H1 (cell line): ENCODE measurements around the gene ARHGEF4. TPM values are rescaled to one million over a fixed set of nuclear protein-coding genes. Genes with fewer than 3 reads are reported as not detected.

Experiments used
- CTCF ChIA-PET: fragments of 300-600 bp; sonication (Branson Sonifier 250); formaldehyde crosslinking; loops from one replicate; lab custom pipeline; 2021; ENCODE audit not compliant: partially characterized antibody; lab: Charles Lee
- POLR2A ChIA-PET: fragments of 300-600 bp; sonication (Branson Sonifier 250); formaldehyde crosslinking; loops from one replicate; lab custom pipeline; 2021; ENCODE audit warnings: inconsistent platforms; ENCODE audit not compliant: partially characterized antibody; lab: Charles Lee
- DNase-seq, 2 experiments: peaks; one replicate each; pipeline versions ENCODE4 v3.0.0 to v3.0.0-alpha.2; 2010 to 2022; ENCODE audit warnings: low spot score in 2 of 2, low read depth in 1 of 2, mixed read lengths in 1 of 2
- FAIRE-seq: peaks from 2 replicates; lab custom pipeline; 2011; peaks lifted over from hg19 to GRCh38; lab: Jason Lieb, UNC
- H2AFZ ChIP-seq: 2 replicates; pipeline ENCODE4 v1.8.1; 2012; ENCODE audit warnings: low read length, inconsistent platforms
- H2AK5ac ChIP-seq: 2 replicates; pipeline ENCODE4 v1.6.1; 2013; ENCODE audit warnings: low read depth, low read length
- H2BK120ac ChIP-seq: replicated peaks from 2 replicates; pipeline ENCODE3; 2013; ENCODE audit warnings: low read depth, low read length, inconsistent platforms
- H2BK12ac ChIP-seq: 2 replicates; pipeline ENCODE4 v1.6.1; 2013; ENCODE audit warnings: low read depth, low read length
- H2BK15ac ChIP-seq: 2 replicates; pipeline ENCODE4 v1.6.1; 2013; ENCODE audit warnings: low read length
- H2BK20ac ChIP-seq: 2 replicates; pipeline ENCODE4 v1.6.1; 2013; ENCODE audit warnings: low read length
- H2BK5ac ChIP-seq: 2 replicates; pipeline ENCODE4 v1.6.1; 2013; ENCODE audit warnings: low read depth, low read length
- H3K14ac ChIP-seq: 2 replicates; pipeline ENCODE4 v1.6.1; 2013; ENCODE audit warnings: inconsistent platforms; ENCODE audit not compliant: insufficient read length
- H3K18ac ChIP-seq: 2 replicates; pipeline ENCODE4 v1.6.1; 2013; ENCODE audit warnings: low read length; ENCODE audit errors: extremely low read depth
- H3K23ac ChIP-seq: 2 replicates; pipeline ENCODE4 v1.6.1; 2013; ENCODE audit warnings: inconsistent platforms; ENCODE audit not compliant: insufficient read length
- H3K23me2 ChIP-seq: 2 replicates; pipeline ENCODE4 v1.6.1; 2013; ENCODE audit warnings: low read depth, low read length
- H3K27ac ChIP-seq: 2 replicates; pipeline ENCODE4 v1.6.1; 2011; ENCODE audit warnings: low read depth, low read length, inconsistent platforms
- H3K27me3 ChIP-seq, 4 experiments: replicated peaks in 1 of 4; 1 replicate in 1 of 4; 2 replicates in 3 of 4; pipeline versions ENCODE4 v1.6.1 to v1.8.1; 2011 to 2013; ENCODE audit warnings: low read length in 3 of 4, mild to moderate bottlenecking in 3 of 4, inconsistent platforms in 2 of 4, mixed read lengths in 2 of 4, moderate library complexity in 1 of 4; ENCODE audit not compliant: control insufficient read depth in 3 of 4, insufficient read depth in 3 of 4; ENCODE audit errors: extremely low read depth in 1 of 4
- H3K36me3 ChIP-seq, 4 experiments: 2 replicates each; pipeline versions ENCODE4 v1.6.1 to v1.8.1; 2011 to 2013; ENCODE audit warnings: mild to moderate bottlenecking in 4 of 4, low read length in 3 of 4, moderate library complexity in 2 of 4, control low read depth in 1 of 4, inconsistent platforms in 1 of 4; ENCODE audit not compliant: insufficient read depth in 4 of 4, control insufficient read depth in 2 of 4
- H3K4ac ChIP-seq: replicated peaks from 2 replicates; pipeline ENCODE3; 2013; ENCODE audit warnings: low read length, low read depth, mixed read lengths, inconsistent platforms; ENCODE audit not compliant: insufficient read length
- H3K4me1 ChIP-seq, 4 experiments: replicated peaks in 1 of 4; 1 replicate in 1 of 4; 2 replicates in 3 of 4; pipeline versions ENCODE4 v1.6.1 to v1.8.1; 2011 to 2013; ENCODE audit warnings: low read length in 3 of 4, inconsistent platforms in 2 of 4, mixed read lengths in 1 of 4; ENCODE audit not compliant: insufficient read depth in 4 of 4, control insufficient read depth in 3 of 4
- H3K4me2 ChIP-seq, 2 experiments: 2 replicates each; pipeline versions ENCODE4 v1.6.1 to v1.8.1; 2011 to 2013; ENCODE audit warnings: low read depth in 2 of 2, low read length in 2 of 2, control low read depth in 1 of 2, inconsistent platforms in 1 of 2, mild to moderate bottlenecking in 1 of 2; ENCODE audit not compliant: insufficient read depth in 1 of 2
- H3K4me3 ChIP-seq, 4 experiments: fragments of 200-600, 300-600 bp in 1 of 4; sonication (generic), shearing (Covaris generic), sonication (Bioruptor Twin) in 1 of 4; 2 replicates each; pipeline versions ENCODE4 v1.5.1 to v1.8.1; 2011 to 2016; ENCODE audit warnings: low read length in 4 of 4, low read depth in 3 of 4, control low read depth in 2 of 4, inconsistent platforms in 2 of 4, mild to moderate bottlenecking in 2 of 4, mixed read lengths in 1 of 4, moderate library complexity in 1 of 4; ENCODE audit not compliant: insufficient read depth in 2 of 4; ENCODE audit errors: extremely low read depth in 1 of 4
- H3K56ac ChIP-seq: replicated peaks from 2 replicates; pipeline ENCODE3; 2013; ENCODE audit warnings: low read depth, mild to moderate bottlenecking, mixed read lengths, low read length, inconsistent platforms; ENCODE audit not compliant: insufficient read length
- H3K79me1 ChIP-seq: 2 replicates; pipeline ENCODE4 v1.6.1; 2013; ENCODE audit warnings: low read depth, low read length, control low read depth
- H3K79me2 ChIP-seq, 2 experiments: 2 replicates each; pipeline versions ENCODE4 v1.6.1 to v1.8.1; 2012 to 2013; ENCODE audit warnings: low read length in 2 of 2, mild to moderate bottlenecking in 2 of 2, inconsistent platforms in 1 of 2; ENCODE audit not compliant: insufficient read depth in 2 of 2, control insufficient read depth in 1 of 2
- H3K9ac ChIP-seq, 4 experiments: replicated peaks in 1 of 4; 1 replicate in 1 of 4; 2 replicates in 3 of 4; pipeline versions ENCODE4 v1.6.1 to v1.8.1; 2011 to 2013; ENCODE audit warnings: low read depth in 3 of 4, low read length in 3 of 4, control low read depth in 2 of 4, mild to moderate bottlenecking in 2 of 4, moderate library complexity in 2 of 4, inconsistent platforms in 1 of 4; ENCODE audit errors: extremely low read depth in 1 of 4
- H3K9me3 ChIP-seq, 2 experiments: 2 replicates each; pipeline versions ENCODE4 v1.6.1 to v1.8.1; 2012 to 2013; ENCODE audit warnings: mild to moderate bottlenecking in 2 of 2, moderate library complexity in 2 of 2, control low read depth in 1 of 2, inconsistent platforms in 1 of 2, low read depth in 1 of 2, low read length in 1 of 2, mixed read lengths in 1 of 2; ENCODE audit not compliant: insufficient read depth in 2 of 2
- H4K20me1 ChIP-seq, 2 experiments: replicated peaks in 1 of 2; 2 replicates each; pipeline versions ENCODE3 to v1.8.1; 2011 to 2013; ENCODE audit warnings: inconsistent platforms in 2 of 2, low read length in 2 of 2, mild to moderate bottlenecking in 1 of 2; ENCODE audit not compliant: insufficient read depth in 2 of 2, control insufficient read depth in 1 of 2
- H4K5ac ChIP-seq: 2 replicates; pipeline ENCODE4 v1.6.1; 2013; ENCODE audit warnings: low read length, low read depth, mixed read lengths, inconsistent platforms; ENCODE audit not compliant: insufficient read length
- H4K8ac ChIP-seq: 2 replicates; pipeline ENCODE4 v1.8.0; 2013; ENCODE audit warnings: mild to moderate bottlenecking, moderate library complexity, low read length, inconsistent platforms; ENCODE audit not compliant: insufficient read depth; ENCODE audit errors: extremely low read depth
- H4K91ac ChIP-seq: replicated peaks from 2 replicates; pipeline ENCODE3; 2013; ENCODE audit warnings: low read length, mixed read lengths, inconsistent platforms; ENCODE audit not compliant: insufficient read length
- ASH2L ChIP-seq: fragments of 200-600, 300-600 bp; sonication (generic); IDR thresholded peaks from one replicate; pipeline ENCODE4 v1.7.1; 2017; ENCODE audit warnings: low read length
- CHD1 ChIP-seq: IDR thresholded peaks from 2 replicates; pipeline ENCODE4 v1.6.1; 2012; ENCODE audit warnings: low read depth, low read length, improper control_type of control experiment
- GABPA ChIP-seq: IDR thresholded peaks from 2 replicates; pipeline ENCODE4 v1.6.1; 2011; ENCODE audit warnings: mild to moderate bottlenecking, low read length, moderate library complexity, borderline replicate concordance; ENCODE audit not compliant: insufficient read depth
- JUN ChIP-seq: IDR thresholded peaks from 2 replicates; pipeline ENCODE4 v1.6.1; 2011; ENCODE audit warnings: low read depth, mild to moderate bottlenecking, improper control_type of control experiment, low read length
- PHF8 ChIP-seq: fragments of 200-600 bp; sonication (generic); conservative IDR thresholded peaks from 2 replicates; pipeline ENCODE4 v1.7.1; 2012; ENCODE audit warnings: low read depth, mild to moderate bottlenecking, inconsistent platforms, low read length, moderate library complexity
- RAD21 ChIP-seq, 2 experiments: IDR thresholded peaks in 1 of 2; conservative IDR thresholded peaks in 1 of 2; 2 replicates each; pipeline ENCODE4 v1.6.1; 2011; ENCODE audit warnings: low read depth in 2 of 2, low read length in 2 of 2, improper control_type of control experiment in 1 of 2, inconsistent platforms in 1 of 2, mild to moderate bottlenecking in 1 of 2, moderate library complexity in 1 of 2
- SAP30 ChIP-seq: fragments of 300-600 bp; sonication (generic); IDR thresholded peaks from 2 replicates; pipeline ENCODE4 v1.7.1; 2012; ENCODE audit warnings: low read length, moderate library complexity, mild to moderate bottlenecking, inconsistent platforms; ENCODE audit not compliant: insufficient read depth, insufficient replicate concordance
- SP2 ChIP-seq: IDR thresholded peaks from 2 replicates; pipeline ENCODE4 v1.6.1; 2012; ENCODE audit warnings: mild to moderate bottlenecking, low read length, inconsistent platforms
- SUZ12 ChIP-seq: fragments of 200-600 bp; sonication (generic); IDR thresholded peaks from 2 replicates; pipeline ENCODE4 v1.6.1; 2012; ENCODE audit warnings: mild to moderate bottlenecking, inconsistent platforms, low read length, moderate library complexity, mixed read lengths
- TBP ChIP-seq: IDR thresholded peaks from 2 replicates; pipeline ENCODE4 v1.6.1; 2011; ENCODE audit warnings: low read depth, low read length, improper control_type of control experiment
- TCF12 ChIP-seq: IDR thresholded peaks from 2 replicates; pipeline ENCODE4 v1.6.1; 2011; ENCODE audit warnings: low read depth, mild to moderate bottlenecking, low read length
- YY1 ChIP-seq: IDR thresholded peaks from 2 replicates; pipeline ENCODE4 v1.6.1; 2011; ENCODE audit warnings: low read depth, mild to moderate bottlenecking, low read length
- WGBS, 2 experiments: shearing (Covaris generic) in 1 of 2; methylation state at CpG; one replicate each; pipeline versions ENCODE4 v1.1.6 to v1.1.7; 2013 to 2015; ENCODE audit warnings: low lambda C conversion rate in 2 of 2, mixed read lengths in 2 of 2, inconsistent platforms in 1 of 2, low coverage in 1 of 2, missing lambda C conversion rate in 1 of 2; ENCODE audit not compliant: insufficient replicate concordance in 2 of 2, insufficient coverage in 1 of 2, insufficient read length in 1 of 2; ENCODE audit errors: extremely low coverage in 1 of 2, missing lambda C conversion rate in 1 of 2; 5-methylcytosine and 5-hydroxymethylcytosine counted together
- polyA plus RNA-seq, 7 experiments: library from polyadenylated mRNA; depleted of rRNA in 3 of 7; stranded (reverse) in 5 of 7; unstranded in 2 of 7; fragments of >200 nt in 5 of 7; fragments of 200-250 nt in 2 of 7; gene quantifications; 1 replicate in 5 of 7; 2 replicates in 1 of 7; 4 replicates in 1 of 7; pipeline versions ENCODE4 v1.2.1 to v1.2.3, GENCODE V29; 2011 to 2013; ENCODE audit warnings: missing spikeins in 2 of 7, mixed read lengths in 2 of 7
- total RNA-seq: library from RNA; stranded (reverse); fragmentation: NEBNext Ultra II Directional; extraction: Animal tissue kit (Norgen Biotek cat#: 25700); gene quantifications from 2 replicates; pipeline ENCODE4 v1.2.1, GENCODE V29; 2021
- TF ChIP-seq, protein P1 (sequence below): IDR thresholded peaks from 2 replicates; pipeline ENCODE4 v1.6.1; 2012; ENCODE audit warnings: inconsistent platforms

Gene ARHGEF4
- total and polyA plus RNA-seq, 2 of the 8 experiments (the other 6 are each of a cell fraction or from before 2014, with no cell fraction given) = 10.6 to 14.6 TPM

DNA sequence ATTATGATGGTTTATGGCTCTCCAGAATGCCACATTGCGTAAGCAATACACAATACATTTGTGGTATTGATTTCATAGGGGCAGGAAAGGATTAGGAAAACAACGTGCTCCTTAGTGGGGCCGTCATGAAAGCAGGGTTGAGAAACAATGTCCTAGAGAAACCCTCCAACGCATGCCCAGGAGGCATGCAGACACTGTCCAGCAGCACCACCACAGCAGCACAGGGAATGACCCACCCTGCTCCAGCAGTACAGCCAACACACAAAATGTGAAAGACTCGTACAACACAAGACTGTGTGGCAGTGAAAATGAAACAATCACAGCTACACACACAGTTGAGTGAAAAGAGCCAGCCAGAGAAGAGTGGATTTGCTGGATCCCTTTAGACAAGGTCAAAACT lies 190.2 kb downstream of the ARHGEF4 start:
- no peaks in the 10 kb centered on the region; a peak in 1 of 4 replicates for H3K9me3 ChIP-seq

More for the DNA sequence above, 190.2 kb downstream of the ARHGEF4 start:
- Histone ChIP-seq H2AK5ac (no peak overlapping the region), H4K91ac (no peak overlapping the region), H3K23ac (no peak overlapping the region), H3K14ac (no peak overlapping the region), H3K18ac (no peak overlapping the region), H3K23me2 (no peaks in the 10 kb centered on the region), H2BK20ac (no peak overlapping the region), H2BK15ac (no peak overlapping the region), H3K27ac (no peak overlapping the region), H4K20me1 (no peaks in the 10 kb centered on the region), H3K36me3 (no peaks in the 10 kb centered on the region), H3K4me3 (no peak overlapping the region), H4K5ac (no peak overlapping the region), H2BK12ac (no peak overlapping the region), H3K4me1 (no peaks in the 10 kb centered on the region; a peak in 1 of 7 replicates), H2BK5ac (no peak overlapping the region), H3K79me1 (no peaks in the 10 kb centered on the region), H3K79me2 (no peaks in the 10 kb centered on the region), H2BK120ac (no peak overlapping the region), H3K56ac (no peak overlapping the region), H3K9ac (no peak overlapping the region), H3K4ac (no peak overlapping the region), H4K8ac (no peak overlapping the region), H3K27me3 (no peaks in the 10 kb centered on the region; a peak in 1 of 7 replicates), H3K4me2 (no peak overlapping the region), H2AFZ (no peak overlapping the region)
- TF ChIP-seq, protein P1, sequence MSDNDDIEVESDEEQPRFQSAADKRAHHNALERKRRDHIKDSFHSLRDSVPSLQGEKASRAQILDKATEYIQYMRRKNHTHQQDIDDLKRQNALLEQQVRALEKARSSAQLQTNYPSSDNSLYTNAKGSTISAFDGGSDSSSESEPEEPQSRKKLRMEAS = no peak
- TF ChIP-seq JUN (no peak), YY1 (no peak), ASH2L (no peak), CHD1 (no peak), PHF8 (no peak), SP2 (no peak), SUZ12 (no peak), TCF12 (no peak), SAP30 (no peak), RAD21 (IDR thresholded peaks at IDR 0.05 in 1 of 2, conservative IDR thresholded peaks at IDR 0.05 in 1 of 2; ENCODE audit: low read depth in 2 of 2, low read length in 2 of 2) (no peak), TBP (no peak), GABPA (no peak)
- ChIA-PET POLR2A (no interaction called here), CTCF (no interaction called here)
- FAIRE-seq (no peak), DNase-seq (no peak)
- 61% methylated on average over 5 of the region's 5 CpGs; no CpG with 5 or more reads in 1 of the 2 experiments for WGBS, 2 experiments
